ENCODE data around the gene ERMAP. TPM values are rescaled to one million over a fixed set of nuclear protein-coding genes. Genes with fewer than 3 reads are reported as not detected.

The ERMAP gene
- total RNA-seq, 3 donors from 2014 or later: 1.8 to 2.4 (median 2.1) TPM

- Mint-ChIP-seq H3K27me3 (ENCODE audit: low read depth) (no peaks in the 10 kb centered on the region), H3K4me3 (no peak overlapping the region), H3K36me3 (ENCODE audit: insufficient read depth) (peaks cover 2% of the 10 kb centered on the region), H3K4me1 (ENCODE audit: low read depth) (peaks cover 1% of the 10 kb centered on the region), H3K9me3 (no peaks in the 10 kb centered on the region)
- no peak for ATAC-seq
- DNase-seq: no peak
Measured at GRCh38 chr1:42824481-42825035, 7.6 kb downstream of the ERMAP start.

GRCh38 chr1:42825036-42825851 is 8.3 kb downstream of the ERMAP start:
- Mint-ChIP-seq H3K9me3 (no peaks in the 10 kb centered on the region), H3K4me1 (ENCODE audit: low read depth) (peaks cover 1% of the 10 kb centered on the region), H3K36me3 (ENCODE audit: insufficient read depth) (peaks cover 1% of the 10 kb centered on the region), H3K27me3 (ENCODE audit: low read depth) (no peaks in the 10 kb centered on the region), H3K4me3 (no peak overlapping the region)
- no peak for DNase-seq
- ATAC-seq: no peak

- Mint-ChIP-seq H3K36me3 (ENCODE audit: insufficient read depth) (peaks cover 1% of the 10 kb centered on the region), H3K4me1 (ENCODE audit: low read depth) (no peaks in the 10 kb centered on the region), H3K4me3 (no peak overlapping the region), H3K27me3 (ENCODE audit: low read depth) (no peaks in the 10 kb centered on the region), H3K9me3 (no peaks in the 10 kb centered on the region)
- no peak for DNase-seq
- no peak for ATAC-seq
Measured at GRCh38 chr1:42830631-42831030, 13.7 kb downstream of the ERMAP start.

GRCh38 chr1:42831273-42831672 is 14.4 kb downstream of the ERMAP start:
- peaks cover 4% of the 10 kb centered on the region for H3K36me3 Mint-ChIP-seq (ENCODE audit: insufficient read depth)
- no peak for DNase-seq
- no peak overlapping the region for H3K4me3 Mint-ChIP-seq
- no peaks in the 10 kb centered on the region for H3K9me3 Mint-ChIP-seq
- no peaks in the 10 kb centered on the region for H3K27me3 Mint-ChIP-seq (ENCODE audit: low read depth)
- H3K4me1 Mint-ChIP-seq (ENCODE audit: low read depth): no peaks in the 10 kb centered on the region
- no peak for ATAC-seq

GRCh38 chr1:42832641-42833240 is 15.8 kb downstream of the ERMAP start:
- Mint-ChIP-seq H3K9me3 (no peaks in the 10 kb centered on the region), H3K4me1 (ENCODE audit: low read depth) (no peaks in the 10 kb centered on the region), H3K27me3 (ENCODE audit: low read depth) (no peaks in the 10 kb centered on the region), H3K36me3 (ENCODE audit: insufficient read depth) (peaks cover 4% of the 10 kb centered on the region), H3K4me3 (no peak overlapping the region)
- ATAC-seq (no peak), DNase-seq (no peak)

- no peaks in the 10 kb centered on the region for H3K27me3 Mint-ChIP-seq (ENCODE audit: low read depth)
- ATAC-seq (no peak), DNase-seq (no peak)
- peaks cover 4% of the 10 kb centered on the region for H3K36me3 Mint-ChIP-seq (ENCODE audit: insufficient read depth)
- H3K9me3 Mint-ChIP-seq: no peaks in the 10 kb centered on the region
- no peak overlapping the region for H3K4me3 Mint-ChIP-seq
- no peaks in the 10 kb centered on the region for H3K4me1 Mint-ChIP-seq (ENCODE audit: low read depth)
Measured at GRCh38 chr1:42833981-42834380, 17.1 kb downstream of the ERMAP start.

GRCh38 chr1:42834803-42835202 is 17.9 kb downstream of the ERMAP start:
- H3K27me3 Mint-ChIP-seq (ENCODE audit: low read depth): no peaks in the 10 kb centered on the region
- peaks cover 4% of the 10 kb centered on the region for H3K36me3 Mint-ChIP-seq (ENCODE audit: insufficient read depth)
- no peaks in the 10 kb centered on the region for H3K4me1 Mint-ChIP-seq (ENCODE audit: low read depth)
- no peak for ATAC-seq
- H3K9me3 Mint-ChIP-seq: no peaks in the 10 kb centered on the region
- H3K4me3 Mint-ChIP-seq: no peak overlapping the region
- DNase-seq: no peak

- DNase-seq (no peak), ATAC-seq (no peak)
- Mint-ChIP-seq H3K36me3 (ENCODE audit: insufficient read depth) (peaks cover 2% of the 10 kb centered on the region), H3K27me3 (ENCODE audit: low read depth) (no peaks in the 10 kb centered on the region), H3K4me1 (ENCODE audit: low read depth) (no peaks in the 10 kb centered on the region), H3K4me3 (no peak overlapping the region), H3K9me3 (no peaks in the 10 kb centered on the region)
Measured at GRCh38 chr1:42835422-42835821, 18.5 kb downstream of the ERMAP start.

- DNase-seq: no peak
- Mint-ChIP-seq H3K4me3 (no peak overlapping the region), H3K36me3 (ENCODE audit: insufficient read depth) (peaks cover 3% of the 10 kb centered on the region), H3K27me3 (ENCODE audit: low read depth) (no peaks in the 10 kb centered on the region), H3K4me1 (ENCODE audit: low read depth) (no peaks in the 10 kb centered on the region), H3K9me3 (no peaks in the 10 kb centered on the region)
- no peak for ATAC-seq
Measured at GRCh38 chr1:42837709-42838108, 20.8 kb downstream of the ERMAP start.

GRCh38 chr1:42838482-42839190 is 21.7 kb downstream of the ERMAP start:
- ATAC-seq (no peak), DNase-seq (no peak)
- Mint-ChIP-seq H3K4me1 (ENCODE audit: low read depth) (no peaks in the 10 kb centered on the region), H3K36me3 (ENCODE audit: insufficient read depth) (peaks cover 8% of the 10 kb centered on the region), H3K27me3 (ENCODE audit: low read depth) (no peaks in the 10 kb centered on the region), H3K4me3 (no peak overlapping the region), H3K9me3 (no peaks in the 10 kb centered on the region)

GRCh38 chr1:42841010-42841409 is 24.1 kb downstream of the ERMAP start:
- peaks cover 8% of the 10 kb centered on the region for H3K36me3 Mint-ChIP-seq (ENCODE audit: insufficient read depth)
- H3K9me3 Mint-ChIP-seq: no peaks in the 10 kb centered on the region
- DNase-seq (no peak), ATAC-seq (no peak)
- H3K27me3 Mint-ChIP-seq (ENCODE audit: low read depth): no peaks in the 10 kb centered on the region
- H3K4me1 Mint-ChIP-seq (ENCODE audit: low read depth): peaks cover 3% of the 10 kb centered on the region
- no peak overlapping the region for H3K4me3 Mint-ChIP-seq

- Mint-ChIP-seq H3K4me1 (ENCODE audit: low read depth) (peaks cover 7% of the 10 kb centered on the region), H3K4me3 (no peak overlapping the region)
Measured at GRCh38 chr1:42841440-42842147, 24.7 kb downstream of the ERMAP start.

GRCh38 chr1:42844592-42845140 is 27.7 kb downstream of the ERMAP start:
- no peak overlapping the region for H3K4me3 Mint-ChIP-seq
- H3K9me3 Mint-ChIP-seq: no peaks in the 10 kb centered on the region
- H3K27me3 Mint-ChIP-seq (ENCODE audit: low read depth): no peaks in the 10 kb centered on the region
- peaks cover 33% of the 10 kb centered on the region for H3K4me1 Mint-ChIP-seq (ENCODE audit: low read depth)
- DNase-seq: no peak
- H3K36me3 Mint-ChIP-seq (ENCODE audit: insufficient read depth): peaks cover 7% of the 10 kb centered on the region
- no peak for ATAC-seq

More at GRCh38 chr1:42841440-42842147, 24.7 kb downstream of the ERMAP start:
- DNase-seq: no peak
- H3K36me3 Mint-ChIP-seq (ENCODE audit: insufficient read depth): peaks cover 5% of the 10 kb centered on the region
- no peaks in the 10 kb centered on the region for H3K27me3 Mint-ChIP-seq (ENCODE audit: low read depth)
- ATAC-seq: no peak
- no peaks in the 10 kb centered on the region for H3K9me3 Mint-ChIP-seq

- DNase-seq (no peak), ATAC-seq (no peak)
- H3K9me3 Mint-ChIP-seq: no peaks in the 10 kb centered on the region
- H3K4me1 Mint-ChIP-seq (ENCODE audit: low read depth): peaks cover 36% of the 10 kb centered on the region
- peaks cover 11% of the 10 kb centered on the region for H3K36me3 Mint-ChIP-seq (ENCODE audit: insufficient read depth)
- H3K4me3 Mint-ChIP-seq: no peak overlapping the region
- no peaks in the 10 kb centered on the region for H3K27me3 Mint-ChIP-seq (ENCODE audit: low read depth)
Measured at GRCh38 chr1:42845193-42845592, 28.3 kb downstream of the ERMAP start.

All from activated T-cell treated with anti-CD3 and anti-CD28 coated beads, Interleukin-2, amount 50 U/mL, for 4 hours (primary cell).